IMR-90 (cell line): Measurements from ENCODE around the gene DLGAP3. TPM values are rescaled to one million over a fixed set of nuclear protein-coding genes. Genes with fewer than 3 reads are reported as not detected.

ENCODE experiments used
- ATAC-seq: fragments of 200-7000 bp; cut with Tn5 transposase; 2 replicates; pipeline ENCODE4 v1.9.1; 2020; ENCODE audit warnings: low read depth, mild to moderate bottlenecking, moderate library complexity
- BruUV-seq: library from RNA; stranded (reverse); fragments of 400-500 nt; replicated peaks from 2 replicates; lab custom pipeline; 2021; lab: Mats Ljungman, UMichigan
- CTCF ChIA-PET: fragments of 300-600 bp; formaldehyde crosslinking; extraction: SDS; loops from one replicate; lab custom pipeline; 2021; ENCODE audit warnings: antibody characterized with exemption; lab: Yijun Ruan, JAX
- POLR2A ChIA-PET: fragments of 300-600 bp; sonication (Branson Sonifier 250); formaldehyde crosslinking; loops from one replicate; lab custom pipeline; 2022; ENCODE audit warnings: antibody characterized with exemption; ENCODE audit not compliant: unreplicated experiment; lab: Charles Lee
- DNase-seq: peaks from one replicate; pipeline ENCODE4 v3.0.0; 2013
- H2AFZ ChIP-seq: replicated peaks from 2 replicates; pipeline ENCODE3; 2013; ENCODE audit warnings: low read length, mild to moderate bottlenecking; ENCODE audit not compliant: poor library complexity
- H2AK5ac ChIP-seq: 2 replicates; pipeline ENCODE4 v1.6.1; 2013; ENCODE audit warnings: low read depth, low read length, inconsistent platforms
- H2AK9ac ChIP-seq: replicated peaks from 2 replicates; pipeline ENCODE3; 2013; ENCODE audit warnings: mild to moderate bottlenecking, low read depth, low read length, moderate library complexity; ENCODE audit not compliant: poor library complexity
- H2BK120ac ChIP-seq: 2 replicates; pipeline ENCODE4 v1.6.1; 2013; ENCODE audit warnings: low read depth, low read length, inconsistent platforms
- H2BK15ac ChIP-seq: 3 replicates; pipeline ENCODE4 v1.6.1; 2013; ENCODE audit warnings: low read depth, low read length, inconsistent platforms
- H2BK20ac ChIP-seq: 2 replicates; pipeline ENCODE4 v1.6.1; 2013; ENCODE audit warnings: low read depth, mild to moderate bottlenecking, inconsistent platforms, low read length, moderate library complexity
- H2BK5ac ChIP-seq: 2 replicates; pipeline ENCODE4 v1.6.1; 2013; ENCODE audit warnings: mild to moderate bottlenecking, low read depth, low read length, inconsistent platforms; ENCODE audit not compliant: poor library complexity, severe bottlenecking
- H3K14ac ChIP-seq: replicated peaks from 2 replicates; pipeline ENCODE4 v1.6.1; 2013; ENCODE audit warnings: low read depth, low read length, inconsistent platforms
- H3K18ac ChIP-seq: 2 replicates; pipeline ENCODE4 v1.6.1; 2013; ENCODE audit warnings: low read depth, low read length, control low read depth
- H3K23ac ChIP-seq: 2 replicates; pipeline ENCODE4 v1.6.1; 2013; ENCODE audit warnings: low read depth, low read length, inconsistent platforms
- H3K27ac ChIP-seq: 2 replicates; pipeline ENCODE4 v1.5.1; 2013; ENCODE audit warnings: mild to moderate bottlenecking, control low read depth, low read length; ENCODE audit not compliant: insufficient read depth
- H3K27me3 ChIP-seq: 2 replicates; pipeline ENCODE4 v1.6.1; 2013; ENCODE audit warnings: low read length; ENCODE audit not compliant: control insufficient read depth, insufficient read depth
- H3K36me3 ChIP-seq: 2 replicates; pipeline ENCODE4 v1.6.1; 2013; ENCODE audit warnings: low read length, mixed read lengths; ENCODE audit not compliant: control insufficient read depth, insufficient read depth
- H3K4ac ChIP-seq: 2 replicates; pipeline ENCODE4 v1.6.1; 2013; ENCODE audit warnings: low read depth, low read length, inconsistent platforms
- H3K4me1 ChIP-seq: 2 replicates; pipeline ENCODE4 v1.6.1; 2013; ENCODE audit warnings: low read length, mixed read lengths; ENCODE audit not compliant: control insufficient read depth, insufficient read depth
- H3K4me2 ChIP-seq: 2 replicates; pipeline ENCODE4 v1.6.1; 2013; ENCODE audit warnings: low read depth, mild to moderate bottlenecking, control low read depth, low read length, moderate library complexity
- H3K4me3 ChIP-seq: 2 replicates; pipeline ENCODE4 v1.5.1; 2013; ENCODE audit warnings: low read depth, mild to moderate bottlenecking, control low read depth, low read length, moderate library complexity; ENCODE audit not compliant: insufficient read depth
- H3K56ac ChIP-seq: 2 replicates; pipeline ENCODE4 v1.6.1; 2013; ENCODE audit warnings: low read length, inconsistent platforms; ENCODE audit not compliant: insufficient read depth; ENCODE audit errors: extremely low read depth
- H3K79me1 ChIP-seq, 2 experiments: 2 replicates each; pipeline ENCODE4 v1.6.1; 2013; ENCODE audit warnings: low read length in 2 of 2, inconsistent platforms in 1 of 2, low read depth in 1 of 2
- H3K9ac ChIP-seq: 2 replicates; pipeline ENCODE4 v1.6.1; 2013; ENCODE audit warnings: low read depth, low read length, control low read depth
- H3K9me1 ChIP-seq: 2 replicates; pipeline ENCODE4 v1.6.1; 2013; ENCODE audit warnings: low read length, inconsistent platforms; ENCODE audit not compliant: insufficient read depth
- H3K9me3 ChIP-seq: 2 replicates; pipeline ENCODE4 v1.6.1; 2013; ENCODE audit warnings: low read length; ENCODE audit not compliant: control insufficient read depth, insufficient read depth
- H4K20me1 ChIP-seq: 2 replicates; pipeline ENCODE4 v1.6.1; 2013; ENCODE audit warnings: low read length, inconsistent platforms; ENCODE audit not compliant: insufficient read depth
- H4K5ac ChIP-seq: 2 replicates; pipeline ENCODE4 v1.6.1; 2013; ENCODE audit warnings: mild to moderate bottlenecking, low read depth, low read length, control low read depth
- H4K8ac ChIP-seq, 2 experiments: 2 replicates each; pipeline ENCODE4 v1.6.1; 2013; ENCODE audit warnings: low read depth in 2 of 2, low read length in 2 of 2, control low read depth in 1 of 2, inconsistent platforms in 1 of 2
- H4K91ac ChIP-seq: 2 replicates; pipeline ENCODE4 v1.6.1; 2013; ENCODE audit warnings: low read depth, low read length, inconsistent platforms; ENCODE audit not compliant: insufficient read depth
- BHLHE40 ChIP-seq: fragments of 150-350 bp; IDR thresholded peaks from 2 replicates; pipeline ENCODE4 v1.6.1; 2016; ENCODE audit warnings: mild to moderate bottlenecking, low read depth, low read length
- CEBPB ChIP-seq: IDR thresholded peaks from 2 replicates; pipeline ENCODE4 v1.6.1; 2012; ENCODE audit warnings: low read depth, low read length, improper control_type of control experiment
- CHD1 ChIP-seq: IDR thresholded peaks from 2 replicates; pipeline ENCODE4 v1.6.1; 2012; ENCODE audit warnings: low read depth, low read length, improper control_type of control experiment
- CTCF ChIP-seq: conservative IDR thresholded peaks from 2 replicates; pipeline ENCODE4 v1.5.1; 2012; ENCODE audit warnings: mild to moderate bottlenecking, low read depth, low read length, improper control_type of control experiment
- FOS ChIP-seq: fragments of 150-350 bp; IDR thresholded peaks from 2 replicates; pipeline ENCODE4 v1.6.1; 2016; ENCODE audit warnings: low read depth, low read length
- MAFK ChIP-seq: IDR thresholded peaks from 2 replicates; pipeline ENCODE4 v1.6.1; 2012; ENCODE audit warnings: low read depth, low read length, improper control_type of control experiment
- MAZ ChIP-seq: IDR thresholded peaks from 2 replicates; pipeline ENCODE4 v1.6.1; 2012; ENCODE audit warnings: low read depth, mild to moderate bottlenecking, low read length, improper control_type of control experiment, moderate library complexity, borderline replicate concordance
- MXI1 ChIP-seq: IDR thresholded peaks from 2 replicates; pipeline ENCODE4 v1.6.1; 2012; ENCODE audit warnings: low read depth, mild to moderate bottlenecking, low read length, moderate library complexity, borderline replicate concordance
- NFE2L2 ChIP-seq: fragments of 150-350 bp; IDR thresholded peaks from 2 replicates; pipeline ENCODE4 v1.6.1; 2016; ENCODE audit warnings: low read depth, mild to moderate bottlenecking, low read length
- POLR2A ChIP-seq: IDR thresholded peaks from 2 replicates; pipeline ENCODE4 v1.6.1; 2012; ENCODE audit warnings: mild to moderate bottlenecking, low read depth, low read length
- RAD21 ChIP-seq: IDR thresholded peaks from 2 replicates; pipeline ENCODE4 v1.6.1; 2012; ENCODE audit warnings: low read length, improper control_type of control experiment
- RCOR1 ChIP-seq: IDR thresholded peaks from 2 replicates; pipeline ENCODE4 v1.6.1; 2012; ENCODE audit warnings: mild to moderate bottlenecking, low read length, improper control_type of control experiment; ENCODE audit not compliant: insufficient replicate concordance
- RFX5 ChIP-seq: IDR thresholded peaks from 2 replicates; pipeline ENCODE4 v1.8.0; 2012; ENCODE audit warnings: low read depth, mild to moderate bottlenecking, low read length, moderate library complexity
- SMC3 ChIP-seq: fragments of 150-350 bp; IDR thresholded peaks from 2 replicates; pipeline ENCODE4 v1.6.1; 2016; ENCODE audit warnings: low read depth, mild to moderate bottlenecking, antibody characterized with exemption, low read length, moderate library complexity
- WGBS, 2 experiments: methylation state at CpG; one replicate each; pipeline versions ENCODE4 v1.1.5 to v1.1.7; 2013; ENCODE audit warnings: missing lambda C conversion rate in 2 of 2; ENCODE audit not compliant: insufficient read length in 1 of 2; ENCODE audit errors: extremely low coverage in 2 of 2; 5-methylcytosine and 5-hydroxymethylcytosine counted together
- dilution Hi-C: fragments of 300-500 bp; cut with HindIII; formaldehyde crosslinking; loops from one replicate; pipeline ENCODE4 v1.14.3; 2018; ENCODE audit warnings: low sequenced_read_pairs; ENCODE audit not compliant: unreplicated experiment
- in situ Hi-C: fragments of 300-500 bp; cut with MboI; formaldehyde crosslinking; loops from 3 replicates; pipeline ENCODE4 v1.14.3; 2019; ENCODE audit warnings: low sequenced_read_pairs, inconsistent platforms, mixed read lengths
- intact Hi-C: fragments of 100-400 bp; cut with micrococcal nuclease; formaldehyde crosslinking; loops from 2 replicates; pipeline ENCODE4 v1.10.0; 2022
- polyA plus RNA-seq, 3 experiments: library from polyadenylated mRNA; depleted of rRNA; stranded (reverse); fragments of >200 nt; gene quantifications; 2 replicates each; pipeline ENCODE4 v1.2.3, GENCODE V29; 2012; ENCODE audit warnings: low replicate concordance in 1 of 3
- total RNA-seq: library from RNA; depleted of rRNA; stranded (reverse); fragments of >200 nt; gene quantifications from 2 replicates; pipeline ENCODE4 v1.2.3, GENCODE V29; 2012
- TF ChIP-seq, protein P1 (sequence below): fragments of 150-350 bp; IDR thresholded peaks from 2 replicates; pipeline ENCODE4 v1.6.1; 2016; ENCODE audit warnings: low read depth, mild to moderate bottlenecking, low read length, moderate library complexity, borderline replicate concordance
- TF ChIP-seq, protein P2 (sequence below): fragments of 150-350 bp; IDR thresholded peaks from 2 replicates; pipeline ENCODE4 v1.6.1; 2017; ENCODE audit warnings: mild to moderate bottlenecking, antibody characterized with exemption, low read length, low read depth

DLGAP3 gene
- total and polyA plus RNA-seq, 2 of the 4 experiments (the other 2 are of a cell fraction), result 0.02 TPM; not detected in 1

DNA sequence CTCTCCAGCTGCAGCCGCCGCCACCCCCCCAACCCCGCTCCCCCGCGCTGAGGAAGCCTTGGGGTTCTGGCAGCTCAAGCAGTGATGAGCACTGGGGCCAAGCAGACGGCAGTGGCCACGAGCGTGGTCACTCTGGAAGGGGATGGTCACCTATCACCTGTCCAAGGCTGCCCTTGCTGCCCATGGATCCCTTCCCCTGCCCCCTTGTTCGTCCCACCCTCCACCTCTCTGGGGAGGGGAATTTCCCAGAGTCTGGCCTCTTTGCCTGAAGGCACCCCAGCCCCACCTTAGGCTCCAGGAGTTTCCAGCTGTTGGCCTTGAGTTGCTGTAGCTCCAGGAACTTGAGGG, 62.7 kb downstream of the DLGAP3 start:
- Histone ChIP-seq H3K23ac (no peak overlapping the region), H3K9me3 (no peaks in the 10 kb centered on the region), H3K14ac (no peak overlapping the region), H4K8ac (peak overlapping the region; percentile 30 to 76; a peak in 3 of 4 replicates), H4K5ac (no peak overlapping the region), H2BK5ac (no peak overlapping the region), H3K36me3 (no peaks in the 10 kb centered on the region), H3K9ac (peak overlapping the region; percentile 41; the same call in 1 of the 2 replicates), H4K91ac (no peak overlapping the region), H3K56ac (no peak overlapping the region), H3K4me2 (peak overlapping the region; percentile 87; the same call in 1 of the 2 replicates), H3K4ac (no peak overlapping the region), H2AFZ (peak overlapping the region; percentile 100), H3K18ac (no peak overlapping the region), H3K4me1 (no peaks in the 10 kb centered on the region), H3K79me1 (no peaks in the 10 kb centered on the region), H2AK5ac (no peak overlapping the region), H2AK9ac (peak overlapping the region; percentile 80), H3K27me3 (peaks cover 32% of the 10 kb centered on the region), H3K27ac (no peak overlapping the region), H3K4me3 (peak overlapping the region; percentile 57), H2BK20ac (no peak overlapping the region), H4K20me1 (no peaks in the 10 kb centered on the region), H2BK15ac (no peak overlapping the region), H2BK120ac (no peak overlapping the region; the same call in 1 of the 2 replicates), H3K9me1 (no peaks in the 10 kb centered on the region)
- DNase-seq (no peak), ATAC-seq (no peak)
- intact Hi-C loops (loop anchor here (1.0 kb wide), 1 partner anchor 80 kb away; no protein-coding TSS in a partner anchor), in situ Hi-C loops (no loop called here), dilution Hi-C loops (no loop called here)
- ChIA-PET CTCF (interaction anchor here (0.7 to 2.0 kb wide), 6 partner anchors 12 to 81 kb away, joined by 3 to 8 read pairs (median 6); no protein-coding TSS in a partner anchor), POLR2A (no interaction called here)
- no peak for TF ChIP-seq POLR2A
- TF ChIP-seq, protein P1, sequence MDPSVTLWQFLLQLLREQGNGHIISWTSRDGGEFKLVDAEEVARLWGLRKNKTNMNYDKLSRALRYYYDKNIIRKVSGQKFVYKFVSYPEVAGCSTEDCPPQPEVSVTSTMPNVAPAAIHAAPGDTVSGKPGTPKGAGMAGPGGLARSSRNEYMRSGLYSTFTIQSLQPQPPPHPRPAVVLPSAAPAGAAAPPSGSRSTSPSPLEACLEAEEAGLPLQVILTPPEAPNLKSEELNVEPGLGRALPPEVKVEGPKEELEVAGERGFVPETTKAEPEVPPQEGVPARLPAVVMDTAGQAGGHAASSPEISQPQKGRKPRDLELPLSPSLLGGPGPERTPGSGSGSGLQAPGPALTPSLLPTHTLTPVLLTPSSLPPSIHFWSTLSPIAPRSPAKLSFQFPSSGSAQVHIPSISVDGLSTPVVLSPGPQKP, result no peak
- no peak for TF ChIP-seq FOS
- no peak for TF ChIP-seq MAZ
- no peak for TF ChIP-seq MAFK
- TF ChIP-seq MXI1, result no peak
- TF ChIP-seq RFX5, result no peak
- TF ChIP-seq CEBPB, result no peak
- TF ChIP-seq SMC3, result no peak
- TF ChIP-seq, protein P2, sequence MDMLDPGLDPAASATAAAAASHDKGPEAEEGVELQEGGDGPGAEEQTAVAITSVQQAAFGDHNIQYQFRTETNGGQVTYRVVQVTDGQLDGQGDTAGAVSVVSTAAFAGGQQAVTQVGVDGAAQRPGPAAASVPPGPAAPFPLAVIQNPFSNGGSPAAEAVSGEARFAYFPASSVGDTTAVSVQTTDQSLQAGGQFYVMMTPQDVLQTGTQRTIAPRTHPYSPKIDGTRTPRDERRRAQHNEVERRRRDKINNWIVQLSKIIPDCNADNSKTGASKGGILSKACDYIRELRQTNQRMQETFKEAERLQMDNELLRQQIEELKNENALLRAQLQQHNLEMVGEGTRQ, result no peak
- TF ChIP-seq NFE2L2, result no peak
- no peak for TF ChIP-seq RCOR1
- TF ChIP-seq CHD1, result no peak
- no peak for TF ChIP-seq CTCF
- TF ChIP-seq RAD21, result no peak
- no peak for TF ChIP-seq BHLHE40
- BruUV-seq, result no TSS peak
- no CpG with 5 or more reads among the region's 9 CpGs for WGBS, 2 experiments
